GM12874 (cell line): ENCODE results near the gene LRP1.

ENCODE experiments used
- CTCF ChIP-seq: IDR thresholded peaks from 2 replicates; pipeline ENCODE4 v1.5.1; 2011; ENCODE audit warnings: low read depth, mild to moderate bottlenecking, control low read depth, low read length, moderate library complexity; ENCODE audit not compliant: insufficient read depth

Gene LRP1

GRCh38 chr12:57158665-57159064 is 30.4 kb downstream of the LRP1 start:
- TF ChIP-seq CTCF: no peak

GRCh38 chr12:57159311-57159710 is 31.0 kb downstream of the LRP1 start:
- no peak for TF ChIP-seq CTCF

- TF ChIP-seq CTCF: no peak
Observed at GRCh38 chr12:57160040-57160439, 31.8 kb downstream of the LRP1 start.

GRCh38 chr12:57160741-57161140 is 32.5 kb downstream of the LRP1 start:
- no peak for TF ChIP-seq CTCF

GRCh38 chr12:57161491-57161890 is 33.2 kb downstream of the LRP1 start:
- TF ChIP-seq CTCF: no peak

- TF ChIP-seq CTCF: no peak
Observed at GRCh38 chr12:57162553-57163125, 34.4 kb downstream of the LRP1 start.

- no peak for TF ChIP-seq CTCF
Observed at GRCh38 chr12:57164454-57164853, 36.2 kb downstream of the LRP1 start.
